GM13976 (cell line): Measurements from ENCODE around the gene TMEM44.

ENCODE experiments used
- DNase-seq: peaks from one replicate; pipeline ENCODE4 v3.0.0; 2012; ENCODE audit warnings: low spot score
- in situ Hi-C: fragments of 300-500 bp; cut with MboI; formaldehyde crosslinking; loops from one replicate; pipeline ENCODE4 v1.12.0; 2022; ENCODE audit warnings: low sequenced_read_pairs, mixed read lengths, inconsistent platforms; ENCODE audit not compliant: unreplicated experiment
- TF ChIP-seq, protein P1 (sequence below): IDR thresholded peaks from 2 replicates; pipeline ENCODE4 v1.5.1; 2012; ENCODE audit warnings: borderline replicate concordance, mild to moderate bottlenecking; ENCODE audit not compliant: insufficient read depth; ENCODE audit errors: extremely low read depth, missing control alignments, control extremely low read depth

Gene TMEM44

DNA sequence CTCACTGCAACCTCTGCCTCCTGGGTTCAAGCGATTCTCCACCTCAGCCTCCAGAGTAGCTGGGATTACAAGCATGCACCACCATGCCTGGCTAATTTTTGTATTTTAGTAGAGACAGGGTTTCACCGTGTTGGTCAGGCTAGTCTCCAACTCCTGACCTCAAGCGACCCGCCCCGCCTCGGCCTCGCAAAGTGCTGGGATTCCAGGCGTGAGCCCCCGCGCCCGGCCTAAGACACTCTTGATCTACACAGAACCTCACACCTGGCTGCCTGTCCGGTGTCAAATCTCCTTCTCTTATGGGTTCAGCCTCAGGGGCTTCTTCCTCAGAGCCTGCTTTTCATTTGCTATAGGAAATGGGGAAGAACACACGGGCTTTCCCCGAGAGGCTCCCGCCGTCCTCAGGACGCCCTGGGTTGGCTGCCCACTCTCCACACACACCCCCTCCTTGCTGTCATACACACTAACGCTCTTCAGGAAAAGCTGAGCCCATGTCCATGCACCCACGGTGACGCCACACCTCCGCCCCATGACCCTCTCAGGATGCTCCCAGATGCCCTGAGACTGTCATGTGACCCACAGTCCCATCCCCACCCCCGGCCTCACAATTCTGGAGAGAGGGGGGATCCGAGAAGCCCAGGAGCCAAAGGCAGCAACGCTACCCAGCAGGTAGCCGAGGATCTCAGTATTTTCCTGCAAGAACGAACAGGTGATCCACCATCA, 10.4 kb downstream of the TMEM44 start:
- TF ChIP-seq, protein P1, sequence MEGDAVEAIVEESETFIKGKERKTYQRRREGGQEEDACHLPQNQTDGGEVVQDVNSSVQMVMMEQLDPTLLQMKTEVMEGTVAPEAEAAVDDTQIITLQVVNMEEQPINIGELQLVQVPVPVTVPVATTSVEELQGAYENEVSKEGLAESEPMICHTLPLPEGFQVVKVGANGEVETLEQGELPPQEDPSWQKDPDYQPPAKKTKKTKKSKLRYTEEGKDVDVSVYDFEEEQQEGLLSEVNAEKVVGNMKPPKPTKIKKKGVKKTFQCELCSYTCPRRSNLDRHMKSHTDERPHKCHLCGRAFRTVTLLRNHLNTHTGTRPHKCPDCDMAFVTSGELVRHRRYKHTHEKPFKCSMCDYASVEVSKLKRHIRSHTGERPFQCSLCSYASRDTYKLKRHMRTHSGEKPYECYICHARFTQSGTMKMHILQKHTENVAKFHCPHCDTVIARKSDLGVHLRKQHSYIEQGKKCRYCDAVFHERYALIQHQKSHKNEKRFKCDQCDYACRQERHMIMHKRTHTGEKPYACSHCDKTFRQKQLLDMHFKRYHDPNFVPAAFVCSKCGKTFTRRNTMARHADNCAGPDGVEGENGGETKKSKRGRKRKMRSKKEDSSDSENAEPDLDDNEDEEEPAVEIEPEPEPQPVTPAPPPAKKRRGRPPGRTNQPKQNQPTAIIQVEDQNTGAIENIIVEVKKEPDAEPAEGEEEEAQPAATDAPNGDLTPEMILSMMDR = no peak
- in situ Hi-C loops = no loop called here
- DNase-seq = no peak

DNA sequence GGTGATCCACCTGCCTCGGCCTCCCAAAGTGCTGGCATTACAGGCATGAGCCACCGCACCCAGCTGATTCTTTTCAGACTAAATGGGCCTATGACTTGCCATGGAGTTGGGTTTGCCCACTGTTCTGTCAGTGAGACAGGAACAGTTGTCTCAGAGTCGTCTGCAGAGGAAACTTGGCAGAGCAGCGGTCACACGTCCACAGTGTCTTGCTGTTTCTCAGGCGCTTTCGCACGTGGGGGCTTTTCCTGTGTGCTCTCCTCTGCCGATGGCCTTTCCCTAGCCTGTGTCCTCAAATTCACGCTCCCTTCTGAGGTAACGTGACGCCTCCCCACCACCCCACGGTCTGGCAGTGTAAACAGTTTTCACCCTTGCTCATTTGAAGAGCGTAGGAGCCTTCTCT, 11.3 kb downstream of the TMEM44 start:
- DNase-seq = no peak
- in situ Hi-C loops = no loop called here
- TF ChIP-seq, protein P1 = no peak

DNA sequence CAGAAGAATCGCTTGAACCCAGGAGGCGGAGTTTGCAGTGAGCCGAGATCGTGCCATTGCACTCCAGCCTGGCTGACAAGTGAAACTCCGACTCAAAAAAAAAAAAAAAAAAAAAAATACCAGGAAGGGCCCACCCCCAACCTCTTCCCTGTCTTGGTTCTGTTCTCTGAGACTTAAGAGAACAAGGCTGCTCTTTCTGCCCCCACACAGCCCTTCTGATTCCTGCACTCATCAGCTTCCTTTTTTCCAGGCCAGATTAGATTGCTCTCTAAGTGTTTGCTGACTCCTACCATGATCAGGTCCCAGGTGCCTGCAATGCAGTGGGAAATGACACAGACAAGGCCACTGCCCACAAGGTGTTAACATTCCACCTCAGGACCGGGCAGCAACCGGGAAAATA, 13.0 kb downstream of the TMEM44 start:
- in situ Hi-C loops = no loop called here
- DNase-seq = no peak
- TF ChIP-seq, protein P1 = no peak

DNA sequence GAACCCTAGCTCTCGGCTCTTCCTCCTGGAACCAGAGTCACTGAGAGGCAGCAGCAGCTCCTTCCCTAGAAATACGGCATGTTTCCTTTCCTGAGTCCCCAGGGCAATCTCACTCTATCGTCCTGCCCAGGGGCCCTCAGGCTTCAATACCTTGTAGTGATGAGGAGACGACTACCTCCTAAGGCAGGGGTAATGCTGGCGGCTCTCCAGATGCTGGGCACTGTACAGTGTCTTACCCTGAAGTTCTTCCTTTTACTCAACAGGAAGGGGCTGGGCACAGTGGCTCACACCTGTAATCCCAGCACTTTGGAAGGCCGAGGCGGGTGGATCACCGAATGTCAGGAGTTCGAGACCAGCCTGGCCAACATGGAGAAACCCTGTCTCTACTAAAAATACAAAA, 13.5 kb downstream of the TMEM44 start:
- in situ Hi-C loops = no loop called here
- no peak for DNase-seq
- TF ChIP-seq, protein P1 = no peak

DNA sequence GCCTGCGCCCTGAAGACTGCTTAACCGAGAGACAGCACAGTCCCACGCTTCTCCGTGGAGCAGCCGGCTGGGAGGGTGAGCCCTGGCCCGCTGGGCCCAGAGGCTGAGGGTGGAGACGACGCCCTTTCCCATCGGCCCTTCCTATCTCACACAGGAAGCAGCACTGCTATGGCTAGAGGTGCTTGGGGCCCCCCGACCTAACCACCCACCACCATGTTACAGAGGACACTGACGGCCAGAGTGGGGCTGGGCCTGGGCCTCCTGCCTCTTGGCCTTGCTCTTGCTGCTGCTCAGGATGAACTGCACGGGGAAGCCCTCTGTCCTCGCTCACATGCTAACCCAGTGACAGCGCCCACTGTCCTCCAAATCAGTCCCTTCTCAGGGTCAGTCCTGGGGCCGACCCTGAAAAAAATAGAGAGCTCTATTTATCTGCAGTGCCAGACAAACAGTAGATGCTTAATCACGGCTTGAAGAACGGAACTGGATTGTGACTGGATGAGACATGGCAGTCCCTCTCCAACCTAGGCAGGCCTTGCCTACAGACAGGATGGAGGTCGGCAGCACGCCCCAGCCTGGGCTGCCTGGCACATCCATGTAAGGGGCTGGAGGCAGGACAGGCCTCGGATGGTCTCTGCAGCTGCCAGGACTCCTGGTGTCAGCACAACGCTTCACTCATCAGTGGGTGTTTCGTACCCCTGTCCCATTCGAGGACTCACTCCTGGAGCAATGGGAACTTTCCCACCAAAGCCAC, 14.2 kb downstream of the TMEM44 start:
- TF ChIP-seq, protein P1 = no peak
- in situ Hi-C loops = no loop called here
- no peak for DNase-seq

DNA sequence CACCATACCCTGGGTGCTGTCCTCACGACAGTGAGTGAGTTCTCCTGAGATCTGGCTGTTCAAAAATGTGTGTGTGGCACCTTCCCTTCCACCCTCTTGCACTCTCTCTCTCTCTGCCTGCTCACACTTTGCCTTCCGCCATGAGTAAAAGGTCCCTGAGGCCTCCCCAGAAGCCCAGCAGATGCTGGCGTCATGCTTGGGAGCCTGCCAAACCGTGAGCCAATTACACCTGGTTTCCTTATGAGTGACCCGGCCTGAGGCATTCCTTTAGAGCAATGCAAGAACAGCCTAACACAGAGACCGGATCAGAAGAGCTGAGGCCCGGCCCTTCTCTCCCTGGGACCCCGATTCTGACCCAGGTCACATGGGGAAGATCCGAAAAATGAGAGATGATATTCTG, 15.4 kb downstream of the TMEM44 start:
- DNase-seq = no peak
- in situ Hi-C loops = no loop called here
- TF ChIP-seq, protein P1 = no peak
